Panc1 (cell line): ENCODE measurements around the gene CXorf49.
"Not testable (repeated sequence)": the region's sequence is repeated elsewhere in the genome, so short reads cannot be mapped to it uniquely, and the experiment has no call there.

Source experiments
- CTCF ChIP-seq: fragments of 450-650 bp; IDR thresholded peaks from 2 replicates; pipeline ENCODE4 v1.5.1; 2017; ENCODE audit warnings: mild to moderate bottlenecking
- POLR2AphosphoS5 ChIP-seq: IDR thresholded peaks from 2 replicates; pipeline ENCODE4 v1.6.1; 2012; ENCODE audit warnings: mild to moderate bottlenecking, low read depth, low read length, moderate library complexity
- REST ChIP-seq, 2 experiments: IDR thresholded peaks; 2 replicates each; pipeline ENCODE4 v1.6.1; 2011 to 2012; ENCODE audit warnings: low read depth in 2 of 2, control low read depth in 1 of 2, low read length in 1 of 2, mild to moderate bottlenecking in 1 of 2, moderate library complexity in 1 of 2; ENCODE audit not compliant: insufficient read depth in 1 of 2
- TCF7L2 ChIP-seq: IDR thresholded peaks from 2 replicates; pipeline ENCODE4 v1.6.1; 2011; ENCODE audit warnings: mild to moderate bottlenecking, low read depth, low read length, inconsistent platforms

GRCh38 chrX:71702853-71703252 is 15.2 kb downstream of the CXorf49 start:
- not testable (repeated sequence) for TF ChIP-seq CTCF; POLR2AphosphoS5; TCF7L2; REST (IDR thresholded peaks at IDR 0.05; ENCODE audit: insufficient read depth in 1 of 2, low read depth in 2 of 2, low read length in 1 of 2)
